Sigmoid colon (tissue), 7 donors: ENCODE measurements around the gene IL6R. TPM values are rescaled to one million over a fixed set of nuclear protein-coding genes. Genes with fewer than 3 reads are reported as not detected.

Source experiments
- DNase-seq: peaks from one replicate; pipeline ENCODE4 v3.0.0-alpha.2; 2019
- H3K27ac ChIP-seq, 4 donors: fragments of 200-600 bp; sonication (generic); one replicate each; pipeline ENCODE4 v1.5.1; 2016 to 2019; ENCODE audit warnings: mild to moderate bottlenecking in 1 of 4
- H3K27me3 ChIP-seq, 3 donors: fragments of 200-600 bp; sonication (generic); one replicate each; pipeline ENCODE4 v1.5.1; 2019; ENCODE audit warnings: mild to moderate bottlenecking in 1 of 3
- H3K36me3 ChIP-seq, 4 donors: fragments of 200-600 bp; sonication (generic); one replicate each; pipeline ENCODE4 v1.5.1; 2016 to 2019
- H3K4me1 ChIP-seq, 4 donors: fragments of 200-600 bp; sonication (generic); one replicate each; pipeline ENCODE4 v1.5.1; 2017 to 2019
- H3K4me3 ChIP-seq, 4 donors: fragments of 200-600 bp; sonication (generic); one replicate each; pipeline ENCODE4 v1.5.1; 2017 to 2019; ENCODE audit warnings: mild to moderate bottlenecking in 2 of 4, moderate library complexity in 1 of 4
- H3K9me3 ChIP-seq, 4 donors: fragments of 200-600 bp in 3 of 4; sonication (generic) in 3 of 4; one replicate each; pipeline versions ENCODE4 v1.5.1 to v1.6.1; 2013 to 2019
- EP300 ChIP-seq, 4 donors: sonication (generic); formaldehyde crosslinking; IDR thresholded peaks; one replicate each; pipeline ENCODE4 v1.6.1; 2017; ENCODE audit warnings: antibody characterized with exemption in 4 of 4
- POLR2A ChIP-seq, 2 donors: fragments of 450-650 bp; IDR thresholded peaks; one replicate each; pipeline ENCODE4 v1.6.1; 2016; ENCODE audit warnings: antibody characterized with exemption in 2 of 2, mild to moderate bottlenecking in 2 of 2, moderate library complexity in 2 of 2
- POLR2AphosphoS5 ChIP-seq, 4 donors: sonication (generic); formaldehyde crosslinking; IDR thresholded peaks; one replicate each; pipeline ENCODE4 v1.6.1; 2017; ENCODE audit warnings: antibody characterized with exemption in 4 of 4
- WGBS, 2 donors: extraction: QIAGEN DNeasy Blood & Tissue Kit; methylation state at CpG; one replicate each; pipeline ENCODE4 v1.1.7; 2013; 5-methylcytosine and 5-hydroxymethylcytosine counted together
- intact Hi-C: fragments of 100-400 bp; cut with DNase I; formaldehyde crosslinking; loops from one replicate; pipeline ENCODE4 v1.15.1; 2023
- polyA plus RNA-seq, 3 donors: library from polyadenylated mRNA; stranded (reverse); fragments of 200-250 nt; gene quantifications; one replicate each; pipeline ENCODE4 v1.2.3, GENCODE V29; 2013
- total RNA-seq, 4 donors: library from RNA; depleted of rRNA; stranded (reverse); fragments of >200 nt; gene quantifications; one replicate each; pipeline ENCODE4 v1.1.0, GENCODE V29; 2016
- TF ChIP-seq, protein P1 (sequence below), 4 experiments: fragments of 450-650 bp in 3 of 4; fragments of 200-600 bp in 1 of 4; IDR thresholded peaks; one replicate each; pipeline ENCODE4 v1.5.1; 2016 to 2019; ENCODE audit warnings: antibody characterized with exemption in 4 of 4, mild to moderate bottlenecking in 3 of 4, moderate library complexity in 2 of 4
- donor health status: healthy with polysubstance abuse.
- donor health status: Bipolar disorder and iron deficiency.
- donor health status: healthy.

IL6R gene
- total and polyA plus RNA-seq, 7 donors: 3.0 to 40.2 (median 22.9) TPM

- DNase-seq: no peak
- 94% methylated on average over 10 of the region's 10 CpGs for WGBS, 2 donors
Observed at GRCh38 chr1:154416471-154417337, 11.6 kb downstream of the IL6R start.

GRCh38 chr1:154417338-154417608 is 12.1 kb downstream of the IL6R start:
- Histone ChIP-seq H3K4me1 (peaks cover 0 to 93% (median 80%) of the 10 kb centered on the region in 4 donors), H3K27ac (peak overlapping the region in 3 of 4 donors; percentile 93 to 99 (median 99)), H3K27me3 (no peaks in the 10 kb centered on the region), H3K36me3 (no peaks in the 10 kb centered on the region), H3K9me3 (no peaks in the 10 kb centered on the region), H3K4me3 (no peak overlapping the region)
- TF ChIP-seq POLR2A (IDR thresholded peaks at IDR 0.05): no peak
- no peak for TF ChIP-seq EP300 (IDR thresholded peaks at IDR 0.05)
- TF ChIP-seq, protein P1, sequence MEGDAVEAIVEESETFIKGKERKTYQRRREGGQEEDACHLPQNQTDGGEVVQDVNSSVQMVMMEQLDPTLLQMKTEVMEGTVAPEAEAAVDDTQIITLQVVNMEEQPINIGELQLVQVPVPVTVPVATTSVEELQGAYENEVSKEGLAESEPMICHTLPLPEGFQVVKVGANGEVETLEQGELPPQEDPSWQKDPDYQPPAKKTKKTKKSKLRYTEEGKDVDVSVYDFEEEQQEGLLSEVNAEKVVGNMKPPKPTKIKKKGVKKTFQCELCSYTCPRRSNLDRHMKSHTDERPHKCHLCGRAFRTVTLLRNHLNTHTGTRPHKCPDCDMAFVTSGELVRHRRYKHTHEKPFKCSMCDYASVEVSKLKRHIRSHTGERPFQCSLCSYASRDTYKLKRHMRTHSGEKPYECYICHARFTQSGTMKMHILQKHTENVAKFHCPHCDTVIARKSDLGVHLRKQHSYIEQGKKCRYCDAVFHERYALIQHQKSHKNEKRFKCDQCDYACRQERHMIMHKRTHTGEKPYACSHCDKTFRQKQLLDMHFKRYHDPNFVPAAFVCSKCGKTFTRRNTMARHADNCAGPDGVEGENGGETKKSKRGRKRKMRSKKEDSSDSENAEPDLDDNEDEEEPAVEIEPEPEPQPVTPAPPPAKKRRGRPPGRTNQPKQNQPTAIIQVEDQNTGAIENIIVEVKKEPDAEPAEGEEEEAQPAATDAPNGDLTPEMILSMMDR (IDR thresholded peaks at IDR 0.05): no peak
- TF ChIP-seq POLR2AphosphoS5 (IDR thresholded peaks at IDR 0.05): no peak
- DNase-seq: no peak
- intact Hi-C loops: no loop called here
- WGBS, 2 donors: 89 to 93% methylated on average over 3 of the region's 3 CpGs

More at GRCh38 chr1:154416471-154417337, 11.6 kb downstream of the IL6R start:
- Histone ChIP-seq H3K27ac (peak overlapping the region in 3 of 4 donors; percentile 93 to 99 (median 99)), H3K36me3 (no peaks in the 10 kb centered on the region), H3K4me1 (peaks cover 0 to 92% (median 74%) of the 10 kb centered on the region in 4 donors), H3K4me3 (no peak overlapping the region), H3K9me3 (no peaks in the 10 kb centered on the region), H3K27me3 (no peaks in the 10 kb centered on the region)
- intact Hi-C loops: no loop called here
- TF ChIP-seq POLR2AphosphoS5 (IDR thresholded peaks at IDR 0.05): no peak
- TF ChIP-seq, protein P1 (IDR thresholded peaks at IDR 0.05): no peak

GRCh38 chr1:154418062-154418921 is 13.1 kb downstream of the IL6R start:
- TF ChIP-seq EP300 (IDR thresholded peaks at IDR 0.05): peak in 1 of 4 donors; percentile 28
- peak in 2 of 4 donors; percentile 11 to 22 for TF ChIP-seq POLR2AphosphoS5 (IDR thresholded peaks at IDR 0.05)
- TF ChIP-seq, protein P1 (IDR thresholded peaks at IDR 0.05): no peak
- H3K4me3 ChIP-seq: no peak overlapping the region
- H3K36me3 ChIP-seq: no peaks in the 10 kb centered on the region
- H3K4me1 ChIP-seq: peaks cover 0 to 100% (median 88%) of the 10 kb centered on the region in 4 donors
- H3K9me3 ChIP-seq: no peaks in the 10 kb centered on the region
- WGBS, 2 donors: 25 to 71% methylated on average over 17 of the region's 17 CpGs
- DNase-seq: no peak
- peak overlapping the region; percentile 93 to 99 (median 98) for H3K27ac ChIP-seq
- no peaks in the 10 kb centered on the region for H3K27me3 ChIP-seq
- intact Hi-C loops: no loop called here

DNA sequence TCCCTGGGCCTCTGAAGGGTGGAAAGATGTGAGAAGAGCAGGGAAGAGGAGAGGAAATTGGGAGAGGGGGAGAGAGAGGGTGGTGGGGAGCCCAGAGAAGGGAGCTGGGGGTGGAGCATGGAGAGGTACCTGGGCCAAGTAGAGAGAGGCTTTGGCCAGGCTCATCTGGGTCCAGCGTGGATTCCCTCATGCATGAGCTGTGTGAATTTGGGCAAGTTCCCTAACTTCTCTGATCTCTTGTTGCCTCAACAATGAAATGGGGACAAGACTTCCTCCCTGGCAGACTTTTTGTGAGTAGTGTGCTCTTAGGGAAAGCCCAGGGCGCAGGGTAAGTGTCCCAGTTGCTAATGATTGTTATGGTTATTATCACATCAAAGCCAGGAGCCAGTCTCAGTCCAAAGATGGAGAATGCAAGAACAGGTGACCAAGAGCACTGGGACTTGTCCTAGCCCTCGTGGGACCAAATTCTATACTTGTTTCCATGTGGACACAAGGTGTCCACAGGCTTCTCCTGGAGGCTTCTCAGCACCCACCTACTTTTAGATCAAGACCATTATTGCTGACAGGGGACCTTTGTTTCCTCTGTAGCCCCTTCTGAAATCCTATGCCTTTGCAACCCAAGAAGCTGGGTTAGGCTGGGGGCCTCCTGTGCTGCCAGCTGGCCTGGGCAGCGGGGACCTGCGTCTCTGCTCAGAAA is 13.9 kb downstream of the IL6R start:
- TF ChIP-seq, protein P1 (IDR thresholded peaks at IDR 0.05): no peak
- TF ChIP-seq EP300 (IDR thresholded peaks at IDR 0.05) (no peak), POLR2AphosphoS5 (IDR thresholded peaks at IDR 0.05) (no peak), POLR2A (IDR thresholded peaks at IDR 0.05) (no peak)
- intact Hi-C loops: loop anchor here (1.0 kb wide), 1 partner anchor 11 kb away; no protein-coding TSS in a partner anchor
- H3K9me3 ChIP-seq: no peaks in the 10 kb centered on the region
- H3K36me3 ChIP-seq: no peaks in the 10 kb centered on the region
- no peaks in the 10 kb centered on the region for H3K27me3 ChIP-seq
- no peak for DNase-seq
- peak overlapping the region in 1 of 4 donors; percentile 21 for H3K4me3 ChIP-seq
- 25 to 45% methylated on average over 5 of the region's 5 CpGs for WGBS, 2 donors
- peak overlapping the region; percentile 93 to 99 (median 98) for H3K27ac ChIP-seq
- H3K4me1 ChIP-seq: peaks cover 0 to 100% (median 93%) of the 10 kb centered on the region in 4 donors
